Fibroblast of skin of abdomen (primary cell): ENCODE results near the gene TMEM158.

Source experiments
- DNase-seq: peaks from one replicate; pipeline ENCODE4 v3.0.0-alpha.2; 2013

Gene TMEM158

GRCh38 chr3:45199837-45200648 is 26.0 kb downstream of the TMEM158 start:
- peak; percentile 94 for DNase-seq

- no peak for DNase-seq
Observed at GRCh38 chr3:45198264-45199260, 27.5 kb downstream of the TMEM158 start.

GRCh38 chr3:45194791-45195190 is 31.3 kb downstream of the TMEM158 start:
- no peak for DNase-seq

GRCh38 chr3:45191924-45192417 is 34.1 kb downstream of the TMEM158 start:
- DNase-seq: no peak

- DNase-seq: no peak
Observed at GRCh38 chr3:45191424-45191823, 34.7 kb downstream of the TMEM158 start.

GRCh38 chr3:45188719-45189659 is 37.1 kb downstream of the TMEM158 start:
- DNase-seq: peak; percentile 33

- no peak for DNase-seq
Observed at GRCh38 chr3:45187694-45188141, 38.4 kb downstream of the TMEM158 start.

GRCh38 chr3:45186871-45187270 is 39.2 kb downstream of the TMEM158 start:
- no peak for DNase-seq

GRCh38 chr3:45185461-45185860 is 40.6 kb downstream of the TMEM158 start:
- DNase-seq: no peak

- DNase-seq: no peak
Observed at GRCh38 chr3:45185052-45185451, 41.0 kb downstream of the TMEM158 start.

- DNase-seq: peak; percentile 40
Observed at GRCh38 chr3:45183872-45184262, 42.2 kb downstream of the TMEM158 start.

- peak; percentile 82 for DNase-seq
Observed at GRCh38 chr3:45182915-45183871, 42.9 kb downstream of the TMEM158 start.

- DNase-seq: no peak
Observed at GRCh38 chr3:45181496-45181895, 44.6 kb downstream of the TMEM158 start.

- no peak for DNase-seq
Observed at GRCh38 chr3:45180899-45181298, 45.2 kb downstream of the TMEM158 start.

- DNase-seq: peak; percentile 78
Observed at GRCh38 chr3:45180051-45180450, 46.0 kb downstream of the TMEM158 start.

- DNase-seq: no peak
Observed at GRCh38 chr3:45179163-45179562, 46.9 kb downstream of the TMEM158 start.

- peak; percentile 33 for DNase-seq
Observed at GRCh38 chr3:45178183-45179023, 47.7 kb downstream of the TMEM158 start.

GRCh38 chr3:45176912-45177311 is 49.2 kb downstream of the TMEM158 start:
- no peak for DNase-seq
